Stimulated activated CD4-positive, alpha-beta T cell treated with anti-CD3 and anti-CD28 coated beads, TNF-alpha, amount 100 ng/mL, for 24 hours (primary cell): ENCODE data around the gene RETSAT.
"Not testable (repeated sequence)": the region's sequence is repeated elsewhere in the genome, so short reads cannot be mapped to it uniquely, and the experiment has no call there.

Source experiments
- DNase-seq, 3 experiments: peaks; one replicate each; pipeline ENCODE4 v3.0.0-alpha.2; 2020; ENCODE audit warnings: low read depth in 3 of 3

The RETSAT gene

DNA sequence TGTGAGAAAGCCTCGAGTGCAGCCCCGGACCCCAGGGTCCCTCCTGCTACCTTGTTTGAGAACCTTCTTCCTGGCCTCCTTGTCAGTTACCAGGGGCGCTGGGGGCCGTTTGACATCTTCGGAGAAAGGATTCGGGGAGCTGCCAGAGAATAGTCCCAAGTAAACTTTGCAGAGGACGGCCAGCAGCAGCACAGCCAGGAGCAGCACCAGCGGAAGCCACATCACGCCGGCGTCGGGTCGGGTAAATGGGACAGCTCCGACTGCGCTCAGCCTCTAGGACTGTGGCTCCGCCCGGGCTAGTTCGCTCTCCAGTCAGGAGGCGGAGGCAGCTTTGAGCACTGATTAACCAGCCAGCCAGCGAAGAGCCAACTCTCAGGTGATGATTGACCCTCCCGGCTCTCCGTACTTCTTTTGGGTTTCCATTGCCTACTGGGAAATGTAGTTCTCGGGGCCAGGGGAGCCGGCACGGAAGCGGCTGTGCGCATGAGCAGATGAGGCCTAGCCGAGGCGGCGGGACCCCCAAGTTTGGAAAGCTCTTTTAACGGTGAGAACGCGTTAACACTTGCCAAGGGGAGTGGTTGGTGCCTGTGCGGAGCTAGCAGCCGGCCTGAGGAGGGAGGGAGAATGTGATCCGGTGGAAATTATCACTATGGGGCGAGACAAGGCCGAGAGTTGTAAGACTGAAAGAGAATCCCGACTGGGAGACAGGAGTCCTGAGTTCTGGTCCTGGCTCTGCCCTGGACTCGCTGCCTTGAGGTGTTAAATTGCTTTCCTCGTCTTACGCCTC, at the start of gene RETSAT, which contains the start of gene ELMOD3:
Gene RETSAT (minus strand): TSS at position 243 of the 787 bp plus-strand sequence. CDS start 21 bp downstream, at position 222.
Gene ELMOD3 (plus strand): TSS at position 484 of the 787 bp plus-strand sequence. CDS start 2,430 bp downstream, outside the sequence.
- peak; percentile 91 to 93 (median 93) for DNase-seq

DNA sequence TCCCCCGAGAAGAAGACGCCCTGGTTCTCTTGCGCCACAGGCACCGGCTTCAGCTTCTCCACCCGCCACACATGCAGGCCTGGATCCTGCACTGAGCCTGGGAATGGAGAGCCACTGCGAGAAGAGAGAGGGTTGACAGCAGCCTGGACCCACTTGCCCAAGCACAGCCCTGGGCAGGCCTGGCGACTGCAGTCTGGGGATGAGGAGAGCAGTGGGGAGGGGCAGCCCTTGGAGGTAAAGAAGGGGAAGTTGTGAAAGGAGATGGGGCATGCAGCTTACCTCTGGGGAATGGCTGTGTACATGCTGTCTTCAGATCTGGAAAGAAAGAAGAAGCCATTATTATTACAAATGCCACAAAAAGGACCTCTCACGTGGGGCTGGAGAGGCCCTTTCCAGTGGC, 47.5 kb upstream of the RETSAT start:
- DNase-seq, result no peak

DNA sequence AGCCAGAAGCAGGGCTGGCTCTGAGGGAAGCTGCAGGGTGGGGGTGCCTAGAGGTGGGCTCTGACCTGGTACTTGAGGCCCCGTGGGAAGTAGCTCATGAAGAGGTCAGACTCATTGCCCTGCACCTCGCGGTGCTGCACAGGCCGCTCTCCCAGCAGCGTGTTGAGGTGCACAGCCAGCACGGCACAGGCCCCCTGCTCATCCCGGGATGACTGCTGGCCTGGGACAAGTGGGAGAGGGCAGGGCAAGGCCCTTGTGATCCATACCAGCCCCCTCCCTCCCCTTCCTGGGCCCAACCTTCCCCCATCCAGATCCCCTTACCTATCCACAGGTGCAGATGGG, 47.1 kb upstream of the RETSAT start:
- no peak for DNase-seq

DNA sequence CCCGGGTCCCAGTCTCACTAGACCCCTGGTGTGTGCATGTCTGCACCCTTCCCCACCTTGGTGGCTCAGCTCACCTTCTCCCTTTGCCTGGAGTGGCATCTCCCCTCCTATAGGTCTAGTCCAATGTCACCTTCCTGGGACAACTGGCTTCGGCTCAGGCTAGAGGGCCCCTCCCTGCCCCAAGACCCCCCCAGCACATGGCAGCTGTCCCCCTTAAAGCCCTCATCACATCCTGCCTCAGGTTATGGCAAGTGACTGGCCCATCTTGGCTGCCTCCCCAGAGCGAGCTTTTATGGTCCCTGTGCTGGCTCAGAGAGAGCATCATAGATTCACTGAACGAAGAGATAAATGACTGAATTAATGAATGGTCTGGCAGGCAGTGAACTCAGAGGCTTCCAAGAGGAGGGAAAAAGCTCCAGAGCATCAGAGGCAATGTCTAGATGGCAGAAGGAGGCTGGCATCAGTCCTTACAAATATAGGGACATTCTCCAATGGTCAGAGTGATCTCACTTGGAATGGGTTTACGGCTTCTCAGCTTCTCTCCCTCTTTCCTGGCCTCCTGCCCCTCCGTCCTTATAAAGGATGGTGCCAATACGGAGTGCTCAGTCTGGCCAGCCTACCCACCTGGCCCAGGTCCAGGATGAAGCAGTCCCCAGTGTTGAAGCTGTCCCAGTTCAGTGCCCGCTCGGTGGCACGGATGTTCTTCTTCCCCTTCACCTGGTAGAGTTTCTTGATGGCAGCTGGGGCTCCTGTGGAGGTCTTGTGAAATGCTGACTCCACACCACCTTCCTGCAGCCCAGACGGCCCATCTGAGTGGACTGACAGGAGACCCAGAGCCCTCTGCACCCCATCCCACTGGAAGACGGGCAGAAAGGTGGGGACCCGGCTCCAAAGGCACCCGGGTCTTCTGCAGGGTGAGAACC, 46.5 kb upstream of the RETSAT start:
- no peak for DNase-seq

DNA sequence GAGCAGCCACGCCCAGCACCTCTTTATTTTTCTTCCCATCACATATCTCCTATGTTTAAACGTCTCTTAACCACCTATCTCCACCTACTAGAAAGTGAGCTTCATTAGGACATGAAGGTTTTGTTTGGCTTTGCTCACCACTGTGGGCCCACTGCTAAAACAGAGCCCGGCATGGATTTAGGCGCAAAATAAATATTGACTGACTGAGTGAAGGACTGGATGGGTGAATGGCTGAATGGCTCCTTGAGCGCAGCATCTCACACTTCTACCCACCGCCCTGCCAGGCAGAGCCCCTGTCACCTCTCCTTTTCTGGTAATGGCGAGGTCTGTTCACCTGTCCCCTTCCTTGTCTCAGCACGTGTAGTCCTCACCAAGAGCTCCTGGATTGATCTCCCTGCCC, 45.7 kb upstream of the RETSAT start:
- DNase-seq, result no peak

DNA sequence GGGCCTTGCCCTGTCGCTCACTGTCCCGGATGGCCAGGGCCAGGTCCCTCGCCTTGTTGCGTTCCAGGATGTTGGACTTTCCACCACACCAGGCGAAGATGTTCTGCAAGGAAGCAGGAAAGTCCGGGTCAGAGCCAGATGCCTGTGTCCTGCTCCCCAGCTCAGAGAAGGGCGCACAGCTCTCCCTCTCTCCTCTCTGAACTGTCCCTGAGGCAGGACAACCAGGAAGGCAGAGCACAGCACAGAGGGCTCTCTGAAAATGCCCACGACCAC, 44.8 kb upstream of the RETSAT start:
- DNase-seq, result no peak

DNA sequence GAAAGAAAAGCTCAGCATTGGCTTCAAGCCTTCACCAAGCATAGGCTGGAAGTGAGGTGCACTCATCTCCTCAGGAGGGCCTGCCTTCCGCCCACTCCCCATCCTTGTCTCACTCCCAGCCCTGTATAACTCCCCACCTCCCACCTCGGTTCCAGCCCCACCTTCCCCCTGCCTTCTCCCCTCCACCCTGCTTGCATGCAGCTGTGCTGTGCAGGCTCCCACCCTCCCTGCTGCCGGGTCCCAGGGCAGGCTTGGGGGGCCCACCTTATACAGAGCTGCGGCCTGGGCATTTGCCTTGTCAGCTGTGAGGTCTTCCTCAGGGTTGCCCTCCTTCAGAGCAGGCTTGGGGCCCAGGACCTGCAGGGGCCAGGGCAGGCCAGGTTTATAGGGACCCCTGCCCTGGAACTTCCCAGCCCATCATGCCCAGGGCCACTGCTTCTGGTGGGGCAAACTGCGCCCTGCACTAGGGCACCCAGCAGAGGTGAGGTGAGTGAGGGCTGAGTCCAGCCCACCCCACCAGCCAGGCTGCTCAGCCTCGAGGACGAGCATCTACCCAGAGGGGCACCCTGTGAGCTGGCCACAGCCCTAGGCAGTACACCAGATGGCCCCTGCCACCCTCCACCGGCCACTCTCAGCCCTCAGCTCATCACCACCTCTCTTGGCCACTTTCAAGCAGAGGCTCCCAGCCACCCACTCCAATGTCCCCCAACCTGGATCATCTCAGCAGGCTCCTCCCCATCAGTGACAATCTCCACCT, 44.3 kb upstream of the RETSAT start:
- DNase-seq, result no peak

DNA sequence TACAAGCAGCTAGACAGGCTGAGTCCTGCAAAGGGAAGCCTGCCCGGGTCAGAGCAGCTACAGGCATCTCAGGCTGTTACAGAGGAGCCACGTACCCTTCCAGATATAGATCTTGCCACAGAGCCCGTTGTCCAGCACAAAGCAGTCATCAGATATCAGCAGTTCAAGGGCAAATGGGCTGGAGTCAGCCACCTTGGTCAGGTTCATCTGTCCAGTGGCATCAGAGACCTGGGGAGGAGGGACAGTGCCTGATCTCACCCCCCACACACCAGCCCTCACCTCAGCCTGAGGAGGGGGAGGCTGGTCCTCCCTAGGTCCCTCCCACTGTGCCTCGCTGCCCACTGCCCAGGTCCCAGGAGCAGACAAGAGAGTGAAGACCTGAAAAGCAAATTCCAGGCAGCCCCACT, 43.6 kb upstream of the RETSAT start:
- no peak for DNase-seq

DNA sequence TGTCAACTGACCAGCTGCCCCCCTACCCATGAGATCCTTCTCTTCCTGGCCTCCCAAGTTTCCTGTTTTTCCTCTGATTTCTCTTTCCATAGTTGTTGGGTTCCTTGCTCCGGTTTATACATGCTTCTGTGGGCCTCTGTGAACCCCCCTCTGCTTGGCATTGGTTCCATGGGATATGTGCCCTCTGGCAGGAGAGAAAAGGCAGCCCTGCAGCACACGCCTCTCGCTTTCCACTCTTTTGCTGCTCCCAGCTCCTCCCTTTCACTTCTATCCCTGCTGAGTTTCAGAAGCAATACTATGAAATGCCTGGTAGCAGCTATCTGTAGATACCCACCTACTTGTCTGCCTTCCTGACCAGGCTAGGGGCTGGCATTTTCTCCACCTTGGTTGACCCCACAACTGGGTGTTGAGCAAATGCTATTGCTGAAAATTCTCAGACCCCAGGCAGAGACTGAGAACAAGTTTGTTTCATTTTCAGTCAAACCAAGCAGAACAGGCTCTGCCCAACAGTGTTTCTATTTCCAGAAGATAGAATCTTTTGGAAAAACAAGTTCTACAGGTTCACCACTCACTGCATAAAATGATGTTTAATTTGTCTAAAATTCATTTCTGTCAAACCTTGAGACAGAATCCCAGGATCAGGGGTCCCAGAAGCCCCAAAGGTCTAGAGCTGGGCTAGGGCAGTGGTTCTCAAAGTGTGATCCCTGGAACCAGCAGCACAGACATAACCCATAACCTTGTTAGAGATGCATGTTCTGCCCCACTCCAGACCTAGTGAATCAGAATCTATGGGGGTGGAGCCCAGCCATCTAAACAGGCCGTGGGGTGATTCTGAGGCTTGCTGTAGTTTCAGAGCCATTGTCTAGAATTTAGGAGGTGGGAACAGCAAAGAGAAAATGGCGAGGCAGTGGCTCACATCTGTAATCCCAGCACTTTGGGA, 42.5 kb upstream of the RETSAT start:
- no peak for DNase-seq

DNA sequence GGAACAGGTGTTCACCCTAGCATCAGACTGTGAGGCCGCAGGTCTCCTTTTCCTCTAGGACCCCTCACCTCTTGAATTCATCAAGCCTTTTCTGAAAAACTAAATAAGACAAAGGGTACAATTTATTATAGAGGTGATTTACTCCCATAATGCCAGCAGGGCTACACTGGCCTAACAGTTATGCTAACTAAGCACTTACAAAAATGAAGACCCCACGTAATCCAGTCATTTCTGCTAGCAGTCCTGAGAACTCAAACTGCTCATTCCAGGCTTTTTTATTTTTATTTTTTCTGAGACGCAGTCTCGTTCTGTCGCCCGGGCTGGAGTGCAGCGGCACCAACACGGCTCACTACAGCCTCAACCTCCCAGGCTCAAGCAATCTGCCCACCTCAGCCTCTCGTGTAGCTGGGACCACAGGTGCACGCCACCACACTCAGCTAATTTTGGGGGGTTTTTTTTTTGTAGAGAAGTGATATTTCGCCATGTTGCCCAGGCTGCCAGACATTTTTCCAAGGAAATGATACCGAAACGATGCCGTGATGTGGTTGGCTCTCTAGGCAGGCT, 41.7 kb upstream of the RETSAT start:
- DNase-seq, result no peak

DNA sequence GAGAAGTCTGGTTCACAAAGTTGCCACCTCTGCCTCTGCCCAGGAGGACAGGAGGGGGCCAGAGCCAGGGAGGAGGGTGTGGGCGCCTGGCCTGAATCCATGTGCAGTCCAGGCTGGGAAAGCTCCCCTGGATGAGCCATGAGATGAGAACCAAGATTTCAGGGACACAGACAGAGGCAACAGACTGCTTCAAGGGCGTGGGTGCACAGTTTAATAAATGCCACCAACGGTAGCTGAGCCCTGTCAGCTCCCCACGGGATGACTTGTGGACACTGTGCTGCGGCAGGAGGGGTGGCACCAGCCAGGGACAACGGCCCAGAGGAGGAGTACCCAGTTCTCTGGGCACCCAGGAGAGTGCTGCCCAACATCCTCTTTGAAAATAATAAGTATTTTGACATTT, 40.6 kb upstream of the RETSAT start:
- no peak for DNase-seq

DNA sequence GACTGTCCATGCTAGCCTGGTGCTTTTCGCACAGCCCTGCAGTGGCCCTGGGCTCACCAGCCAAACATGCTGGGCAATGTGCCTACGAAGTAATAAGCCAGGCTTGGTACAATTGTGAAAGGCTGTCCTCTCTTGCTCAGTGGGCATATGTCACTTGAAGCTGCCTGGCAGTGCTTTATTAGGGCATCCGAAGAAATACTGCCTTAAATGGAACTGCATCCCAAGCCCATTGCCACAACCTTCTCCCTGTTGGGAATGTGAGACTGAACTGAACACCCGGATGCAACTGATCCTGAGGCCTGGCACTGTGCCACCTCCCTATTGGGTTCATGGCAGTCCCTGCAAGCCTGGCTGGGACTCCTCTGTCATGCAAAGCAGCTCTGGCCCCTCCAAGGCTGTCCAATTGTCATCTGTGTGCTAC, 39.9 kb upstream of the RETSAT start:
- DNase-seq, result no peak

DNA sequence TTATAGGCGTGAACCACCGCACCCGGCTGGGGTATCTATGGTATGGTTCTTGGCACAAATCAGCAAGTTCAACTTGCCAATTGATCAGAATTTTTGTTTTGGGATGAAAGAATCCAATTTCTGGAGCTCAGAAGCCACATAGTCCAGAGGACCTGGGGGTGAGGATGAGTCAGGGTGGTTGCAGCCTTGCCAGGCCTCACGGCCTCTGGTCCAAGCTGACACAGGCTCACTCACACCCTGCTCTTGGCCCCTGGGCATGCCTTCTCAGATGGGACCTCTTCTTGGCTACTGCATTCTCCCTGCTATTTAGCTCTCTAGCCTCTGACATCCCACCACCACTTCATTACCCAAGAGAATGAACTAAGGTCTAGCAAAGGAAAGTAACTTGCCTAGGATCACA, 39.5 kb upstream of the RETSAT start:
- no peak for DNase-seq

DNA sequence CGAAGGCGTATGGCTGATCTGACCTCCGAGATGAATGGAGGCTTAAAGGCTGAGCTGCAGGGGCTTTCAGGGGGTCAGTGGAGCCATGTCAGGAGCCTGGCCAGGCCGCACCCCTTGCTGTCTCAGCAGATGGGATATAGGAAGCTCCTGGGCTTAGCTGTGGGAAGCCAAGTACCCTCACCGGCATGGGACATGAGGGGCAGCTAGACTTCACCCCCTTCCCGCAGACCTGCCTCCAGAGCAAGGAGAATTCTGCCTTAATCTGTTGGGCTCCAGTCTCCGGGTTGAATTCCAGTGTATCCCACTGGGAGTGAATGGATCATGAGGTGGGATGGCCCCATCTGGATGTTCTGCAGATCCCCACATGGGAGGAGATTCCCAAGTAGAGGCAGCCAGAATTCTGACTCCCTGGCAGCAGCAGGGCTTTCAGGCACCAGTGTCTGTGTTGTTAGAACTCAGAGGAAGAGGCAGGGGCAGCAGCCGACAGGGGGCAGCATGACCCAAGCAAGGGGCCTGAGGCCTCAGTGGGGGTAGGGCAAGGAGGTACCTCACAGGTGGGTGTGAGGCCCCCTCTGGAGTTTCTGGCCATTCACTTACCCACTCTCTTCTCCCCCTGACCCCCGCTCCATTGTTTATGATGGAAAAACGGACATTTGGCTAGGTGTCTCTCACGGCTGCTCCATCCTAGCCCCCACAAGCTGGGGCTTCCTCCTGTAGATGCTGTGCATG, 36.8 kb upstream of the RETSAT start:
- peak; percentile 39 to 67 (median 45) for DNase-seq

DNA sequence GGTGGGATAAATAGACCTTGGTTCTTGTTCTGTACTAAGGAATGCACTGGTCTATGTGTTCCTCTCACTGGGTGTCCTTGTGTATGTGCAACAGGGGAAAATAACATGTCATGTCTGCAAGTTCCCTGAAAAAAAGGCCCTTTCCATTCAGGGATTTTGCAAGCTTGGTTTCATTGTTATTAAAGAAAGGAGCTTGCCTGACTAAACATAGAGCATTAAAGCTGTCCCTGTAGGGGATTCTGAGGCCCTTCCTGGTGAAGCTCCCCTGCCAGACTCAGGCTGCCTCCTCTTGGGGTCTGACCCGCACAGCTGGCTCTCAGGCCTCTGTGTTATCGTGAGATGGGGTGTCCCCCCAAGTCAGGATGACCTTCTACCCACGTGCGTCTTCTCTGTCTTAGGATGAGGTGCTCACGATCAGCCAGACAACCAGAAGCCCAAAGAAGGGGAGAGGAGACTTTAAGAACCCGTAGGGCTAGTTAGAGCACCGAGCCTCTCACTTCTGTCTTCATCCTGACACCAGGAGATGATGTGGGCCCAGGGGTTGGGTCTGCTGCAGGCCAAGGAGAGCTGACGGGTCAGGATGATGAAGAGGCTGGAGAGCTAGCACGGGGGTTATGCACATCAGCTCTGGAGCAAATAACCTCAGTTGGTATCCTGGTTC, 34.7 kb upstream of the RETSAT start:
- DNase-seq, result no peak

DNA sequence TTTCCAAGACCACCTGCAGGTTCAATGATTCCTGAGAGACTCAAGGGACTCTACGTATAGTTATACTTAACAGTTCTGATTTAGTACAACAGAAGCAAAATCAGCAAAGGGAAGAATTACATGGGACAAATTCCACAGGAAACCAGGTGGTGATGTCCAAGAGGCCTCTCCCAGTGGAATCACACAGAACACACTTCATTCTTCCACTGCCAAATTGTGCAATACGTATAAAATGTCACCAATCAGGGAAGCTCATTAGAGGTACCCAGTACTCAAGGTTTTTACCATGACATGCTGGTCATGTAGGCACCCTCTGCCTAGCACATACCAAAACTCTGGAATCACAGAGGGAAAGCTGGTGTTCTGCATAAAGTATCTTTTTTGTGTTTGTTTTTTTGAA, 33.4 kb upstream of the RETSAT start:
- DNase-seq, result no peak

DNA sequence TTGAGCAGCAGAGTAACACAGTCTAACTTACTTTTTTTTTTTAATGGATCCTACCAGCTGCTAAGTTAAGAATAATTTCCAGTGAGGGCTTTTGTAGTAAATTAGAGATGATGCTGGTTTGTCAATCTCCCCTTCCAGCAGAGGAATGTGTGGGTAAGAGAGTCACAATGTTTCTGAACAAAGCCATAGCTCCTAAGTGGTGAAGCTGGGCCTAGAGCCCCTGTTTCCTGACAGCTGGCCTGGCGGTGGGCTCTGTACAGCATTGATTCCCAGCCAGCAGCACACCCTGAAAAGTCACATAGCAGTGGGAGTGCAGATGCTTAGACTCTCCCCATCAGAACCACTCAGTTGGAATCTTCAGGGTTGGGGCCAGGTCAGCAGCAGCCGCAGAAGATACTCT, 31.4 kb upstream of the RETSAT start:
- DNase-seq, result no peak

DNA sequence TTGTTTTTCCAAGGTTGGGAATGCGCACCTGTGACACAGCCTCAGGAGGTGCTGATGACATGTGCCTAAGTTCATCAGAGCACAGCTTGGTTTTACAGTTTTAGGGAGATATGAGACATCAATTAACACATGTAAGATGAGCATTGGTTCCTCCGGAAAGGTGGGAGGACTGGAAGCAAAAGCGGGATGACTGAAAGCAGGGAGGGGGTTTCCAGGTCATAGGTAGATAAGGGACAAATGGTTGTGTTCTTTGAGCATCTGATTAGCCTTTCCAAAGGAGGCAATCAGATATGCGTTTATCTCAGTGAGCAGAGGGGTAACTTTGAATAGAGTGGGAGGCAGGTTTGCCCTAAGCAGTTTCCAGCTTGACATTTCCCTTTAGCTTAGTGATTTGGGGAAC, 29.5 kb upstream of the RETSAT start:
- no peak for DNase-seq

DNA sequence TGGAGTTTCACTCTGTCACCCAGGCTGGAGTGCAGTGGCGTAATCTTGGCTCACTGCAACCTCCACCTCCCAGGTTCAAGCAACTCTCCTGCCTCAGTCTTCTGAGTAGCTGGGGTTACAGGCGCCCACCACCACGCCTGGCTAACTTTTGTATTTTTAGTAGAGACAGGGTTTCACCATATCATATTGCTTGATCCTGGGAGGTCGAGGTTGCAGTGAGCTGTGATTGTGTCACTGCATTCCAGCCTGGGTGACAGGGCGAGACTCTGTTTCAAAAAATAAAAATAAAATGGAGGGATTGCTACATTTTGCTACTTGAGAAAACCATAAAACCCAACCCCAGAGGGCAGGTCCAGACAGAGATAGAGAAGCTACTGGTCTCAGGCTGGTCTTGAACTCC, 28.8 kb upstream of the RETSAT start:
- not testable (repeated sequence) for DNase-seq

DNA sequence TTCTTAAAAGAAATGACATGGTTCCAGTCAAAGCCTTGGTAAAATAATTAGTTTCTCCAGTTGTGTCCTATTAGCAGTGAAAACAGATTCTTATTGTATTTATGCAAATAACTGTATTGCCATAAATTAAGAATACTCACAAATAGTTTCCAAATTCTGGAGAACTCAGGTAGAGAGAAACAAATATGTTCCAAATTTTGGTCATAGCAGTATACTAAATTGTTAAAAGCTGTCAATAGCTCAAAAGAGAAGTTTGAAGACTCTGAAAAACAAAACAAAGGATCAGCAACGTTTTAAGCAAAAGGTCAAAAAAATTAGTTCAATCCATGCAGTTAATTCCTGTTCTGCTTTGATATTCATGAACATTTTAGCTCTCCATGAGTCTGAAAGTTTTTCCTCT, 25.7 kb upstream of the RETSAT start:
- DNase-seq, result no peak
